ENCODE measurements around the gene PROK1. TPM values are rescaled to one million over a fixed set of nuclear protein-coding genes. Genes with fewer than 3 reads are reported as not detected.

PROK1 gene
- polyA plus RNA-seq, 2 of the 4 experiments (the other 2 are of a cell fraction), result not detected

GRCh38 chr1:110418729-110419128 is 32.2 kb upstream of the PROK1 start:
- ATAC-seq (no peak), FAIRE-seq (no peak), DNase-seq (ENCODE audit: low read depth in 1 of 2, low spot score in 1 of 2) (no peak)
- ChIA-PET CTCF (interaction anchor here (9.4 to 11.8 kb wide), 2 partner anchors 38 to 78 kb away, joined by 146 to 326 read pairs; partner anchors contain the start of gene PROK1), POLR2A (no interaction called here)
- H3K9me3 ChIP-seq, result no peaks in the 10 kb centered on the region
- no peak overlapping the region for H3K4me3 ChIP-seq
- no peak overlapping the region for H3K27ac ChIP-seq
- TF ChIP-seq KDM1A (IDR thresholded peaks at IDR 0.05; ENCODE audit: low read depth) (no peak), HMGXB4 (CRISPR knock-in tag; IDR thresholded peaks at IDR 0.05; ENCODE audit: borderline replicate concordance) (no peak), GATA3 (IDR thresholded peaks at IDR 0.05; ENCODE audit: borderline replicate concordance) (no peak), TFCP2L1 (CRISPR knock-in tag; IDR thresholded peaks at IDR 0.05) (no peak), ATOH8 (CRISPR knock-in tag; IDR thresholded peaks at IDR 0.05; ENCODE audit: low read depth) (no peak), NR3C1 (IDR thresholded peaks at IDR 0.05) (no peak), RAD21 (conservative IDR thresholded peaks at IDR 0.05 in 1 of 2, IDR thresholded peaks at IDR 0.05 in 1 of 2) (no peak)
- H3K4me1 ChIP-seq, result no peaks in the 10 kb centered on the region
- WGBS (ENCODE audit: missing lambda C conversion rate), result 0% methylated on average over 1 of the region's 1 CpG
- H3K4me2 ChIP-seq, result no peak overlapping the region

GRCh38 chr1:110420023-110420662 is 30.8 kb upstream of the PROK1 start:
- DNase-seq (ENCODE audit: low read depth in 1 of 2, low spot score in 1 of 2), result no peak
- Histone ChIP-seq H3K27ac (no peak overlapping the region), H3K9me3 (no peaks in the 10 kb centered on the region), H3K4me3 (no peak overlapping the region), H3K4me1 (no peaks in the 10 kb centered on the region), H3K4me2 (no peak overlapping the region)
- 51% methylated on average over 8 of the region's 10 CpGs for WGBS (ENCODE audit: missing lambda C conversion rate)
- POLR2A ChIA-PET, result no interaction called here
- ATAC-seq, result no peak
- CTCF ChIA-PET, result interaction anchor here (1.7 to 4.2 kb wide), 2 partner anchors 8 to 40 kb away, joined by 7 to 28 read pairs; no protein-coding TSS in a partner anchor
- no peak for TF ChIP-seq MAFK (IDR thresholded peaks at IDR 0.05; ENCODE audit: partially characterized antibody)
- no peak for TF ChIP-seq JUN (IDR thresholded peaks at IDR 0.05)
- no peak for TF ChIP-seq CHD2 (IDR thresholded peaks at IDR 0.05; ENCODE audit: low read length, partially characterized antibody)
- FAIRE-seq, result no peak

- Histone ChIP-seq H3K27ac (no peak overlapping the region), H3K4me3 (no peak overlapping the region), H3K9me3 (no peaks in the 10 kb centered on the region), H3K4me1 (no peaks in the 10 kb centered on the region), H3K4me2 (no peak overlapping the region)
- no peak for ATAC-seq
- ChIA-PET POLR2A (no interaction called here), CTCF (interaction anchor here (1.2 to 4.2 kb wide), 5 partner anchors 9 to 83 kb away, joined by 3 to 28 read pairs (median 7); no protein-coding TSS in a partner anchor)
- 36% methylated on average over 2 of the region's 2 CpGs for WGBS (ENCODE audit: missing lambda C conversion rate)
- FAIRE-seq, result no peak
- no peak for DNase-seq (ENCODE audit: low read depth in 1 of 2, low spot score in 1 of 2)
- TF ChIP-seq ZSCAN20 (CRISPR knock-in tag; IDR thresholded peaks at IDR 0.05), result no peak
- no peak for TF ChIP-seq CHD4 (IDR thresholded peaks at IDR 0.05; ENCODE audit: borderline replicate concordance)
- TF ChIP-seq USF2 (IDR thresholded peaks at IDR 0.05), result no peak
- no peak for TF ChIP-seq FOSL2 (IDR thresholded peaks at IDR 0.05)
- no peak for TF ChIP-seq FOSL2 (CRISPR knock-in tag; IDR thresholded peaks at IDR 0.05)
- no peak for TF ChIP-seq POLR2A (IDR thresholded peaks at IDR 0.05; ENCODE audit: low read length)
- TF ChIP-seq CTCF (IDR thresholded peaks at IDR 0.05), result no peak
- no peak for TF ChIP-seq TP53 (CRISPR knock-in tag; IDR thresholded peaks at IDR 0.05)
- TF ChIP-seq MYC (IDR thresholded peaks at IDR 0.05; ENCODE audit: borderline replicate concordance, low read length), result no peak
- no peak for TF ChIP-seq RCOR1 (IDR thresholded peaks at IDR 0.05; ENCODE audit: low read depth, low read length)
- TF ChIP-seq CEBPB (IDR thresholded peaks at IDR 0.05), result no peak
- TF ChIP-seq GATA3 (IDR thresholded peaks at IDR 0.05; ENCODE audit: borderline replicate concordance), result no peak
- TF ChIP-seq HDAC2 (IDR thresholded peaks at IDR 0.05), result no peak
- no peak for TF ChIP-seq MAZ (IDR thresholded peaks at IDR 0.05; ENCODE audit: borderline replicate concordance, low read depth, low read length)
Observed at GRCh38 chr1:110420874-110421793, 29.8 kb upstream of the PROK1 start.
